Fibroblast of lung (primary cell): ENCODE measurements around the gene PASD1.

Source experiments
- CTCF ChIP-seq, 2 donors: IDR thresholded peaks in 1 of 2; conservative IDR thresholded peaks in 1 of 2; 1 replicate in 1 of 2; 2 replicates in 1 of 2; pipeline ENCODE4 v1.5.1; 2011 to 2012; ENCODE audit warnings: low read length in 2 of 2, control low read depth in 1 of 2, inconsistent platforms in 1 of 2, low read depth in 1 of 2, mild to moderate bottlenecking in 1 of 2
- EZH2 ChIP-seq: IDR thresholded peaks from 2 replicates; pipeline ENCODE4 v1.5.1; 2012; ENCODE audit warnings: low read length, control low read depth, mild to moderate bottlenecking; ENCODE audit errors: missing control alignments

- TF ChIP-seq CTCF (conservative IDR thresholded peaks at IDR 0.05 in 1 of 2, IDR thresholded peaks at IDR 0.05 in 1 of 2; ENCODE audit: low read depth in 1 of 2, low read length in 2 of 2) (no peak), EZH2 (no peak)
Measured at GRCh38 chrX:151675121-151675746, 111.8 kb downstream of the PASD1 start.
